SK-N-MC (cell line): ENCODE data around the gene CDNF.
A peak's percentile ranks its signal among the peaks of the same experiment; 100 is the strongest.

Experiments used
- DNase-seq: peaks from one replicate; pipeline ENCODE4 v3.0.0-alpha.2; 2011; ENCODE audit warnings: low read depth, low spot score
- H3K27ac ChIP-seq: fragments of 200-600 bp; sonication (generic); 2 replicates; pipeline ENCODE4 v1.5.1; 2016; ENCODE audit warnings: mixed run types
- H3K36me3 ChIP-seq: fragments of 200-600 bp; sonication (generic); 2 replicates; pipeline ENCODE4 v1.6.1; 2017; ENCODE audit warnings: antibody characterized with exemption, low read length, mixed read lengths; ENCODE audit not compliant: insufficient read depth
- H3K4me3 ChIP-seq: fragments of 200-600 bp; sonication (generic); 2 replicates; pipeline ENCODE4 v1.5.1; 2016
- H3K9ac ChIP-seq: fragments of 200-600 bp; sonication (generic); 2 replicates; pipeline ENCODE4 v1.8.0; 2017; ENCODE audit warnings: mixed run types, mixed read lengths; ENCODE audit not compliant: insufficient read length
- H3K9me3 ChIP-seq: fragments of 200-600 bp; sonication (generic); 2 replicates; pipeline ENCODE4 v1.6.1; 2017; ENCODE audit warnings: low read depth, mild to moderate bottlenecking, antibody characterized with exemption, low read length, moderate library complexity, mixed read lengths
- EZH2 ChIP-seq: fragments of 200-600 bp; sonication (generic); IDR thresholded peaks from one replicate; pipeline ENCODE4 v1.6.1; 2017; ENCODE audit warnings: antibody characterized with exemption
- FOXP2 ChIP-seq: optimal IDR thresholded peaks from 2 replicates; pipeline ENCODE3; 2011; ENCODE audit warnings: mild to moderate bottlenecking, moderate library complexity; ENCODE audit not compliant: insufficient read depth; ENCODE audit errors: extremely low read length, control extremely low read depth
- POLR2AphosphoS5 ChIP-seq: IDR thresholded peaks from 2 replicates; pipeline ENCODE4 v1.6.1; 2012; ENCODE audit warnings: mild to moderate bottlenecking, low read depth, low read length, borderline replicate concordance

CDNF gene

GRCh38 chr10:14837757-14838581 lies at the start of gene CDNF, which contains the start of the genes HSPA14 and MSANTD7:
Gene CDNF (minus strand): TSS chr10:14838037. CDS start chr10:14837946, 91 bp downstream.
Gene HSPA14 (plus strand): TSS chr10:14838306. CDS start chr10:14838403, 97 bp downstream.
Gene MSANTD7 (plus strand): TSS chr10:14838306. CDS start chr10:14842285, 3,979 bp downstream.
- Histone ChIP-seq H3K27ac (peak within 1 kb of the TSS; percentile 42; the same call in 1 of the 2 replicates), H3K9ac (peak within 1 kb of the TSS; percentile 85), H3K9me3 (no peaks in the 10 kb centered on the region), H3K4me3 (peak within 1 kb of the TSS; percentile 83), H3K36me3 (peaks cover 19% of the 10 kb centered on the region)
- no peak for TF ChIP-seq EZH2
- no peak for TF ChIP-seq FOXP2
- TF ChIP-seq POLR2AphosphoS5, result peak; percentile 70
- DNase-seq, result peak; percentile 82

GRCh38 chr10:14884082-14884481 lies 46.2 kb upstream of the CDNF start:
- Histone ChIP-seq H3K4me3 (no peak overlapping the region), H3K27ac (no peak overlapping the region), H3K9ac (no peak overlapping the region), H3K9me3 (no peaks in the 10 kb centered on the region), H3K36me3 (peaks cover 11% of the 10 kb centered on the region; the same call in 1 of the 2 replicates)
- DNase-seq, result no peak
- no peak for TF ChIP-seq POLR2AphosphoS5

GRCh38 chr10:14880229-14880628 lies 42.4 kb upstream of the CDNF start:
- no peak overlapping the region for H3K27ac ChIP-seq
- no peak for DNase-seq
- peaks cover 4% of the 10 kb centered on the region; the same call in 1 of the 2 replicates for H3K36me3 ChIP-seq
- H3K9me3 ChIP-seq, result no peaks in the 10 kb centered on the region
- TF ChIP-seq EZH2, result no peak
- TF ChIP-seq FOXP2, result no peak
- TF ChIP-seq POLR2AphosphoS5, result no peak
- H3K9ac ChIP-seq, result peak overlapping the region; percentile 85
- peak overlapping the region; percentile 85 for H3K4me3 ChIP-seq

DNA sequence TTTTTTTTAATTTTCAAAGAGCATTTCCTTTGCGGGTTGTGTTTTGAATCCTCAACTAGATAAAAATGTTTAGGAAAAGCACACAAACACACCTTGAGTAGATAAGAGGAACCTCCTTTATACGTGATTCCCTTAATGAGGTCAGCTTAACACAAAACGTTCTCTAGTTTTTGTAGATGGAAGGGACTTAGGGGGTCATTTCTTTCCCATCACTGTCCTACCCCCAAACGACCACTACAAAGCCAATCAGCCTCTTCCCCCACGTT lies 42.0 kb upstream of the CDNF start:
- no peak for DNase-seq
- H3K36me3 ChIP-seq, result peaks cover 3% of the 10 kb centered on the region; the same call in 1 of the 2 replicates
- H3K4me3 ChIP-seq, result peak overlapping the region; percentile 85
- peak overlapping the region; percentile 85 for H3K9ac ChIP-seq
- H3K27ac ChIP-seq, result no peak overlapping the region
- H3K9me3 ChIP-seq, result no peaks in the 10 kb centered on the region
- TF ChIP-seq POLR2AphosphoS5, result no peak
- TF ChIP-seq FOXP2, result no peak

DNA sequence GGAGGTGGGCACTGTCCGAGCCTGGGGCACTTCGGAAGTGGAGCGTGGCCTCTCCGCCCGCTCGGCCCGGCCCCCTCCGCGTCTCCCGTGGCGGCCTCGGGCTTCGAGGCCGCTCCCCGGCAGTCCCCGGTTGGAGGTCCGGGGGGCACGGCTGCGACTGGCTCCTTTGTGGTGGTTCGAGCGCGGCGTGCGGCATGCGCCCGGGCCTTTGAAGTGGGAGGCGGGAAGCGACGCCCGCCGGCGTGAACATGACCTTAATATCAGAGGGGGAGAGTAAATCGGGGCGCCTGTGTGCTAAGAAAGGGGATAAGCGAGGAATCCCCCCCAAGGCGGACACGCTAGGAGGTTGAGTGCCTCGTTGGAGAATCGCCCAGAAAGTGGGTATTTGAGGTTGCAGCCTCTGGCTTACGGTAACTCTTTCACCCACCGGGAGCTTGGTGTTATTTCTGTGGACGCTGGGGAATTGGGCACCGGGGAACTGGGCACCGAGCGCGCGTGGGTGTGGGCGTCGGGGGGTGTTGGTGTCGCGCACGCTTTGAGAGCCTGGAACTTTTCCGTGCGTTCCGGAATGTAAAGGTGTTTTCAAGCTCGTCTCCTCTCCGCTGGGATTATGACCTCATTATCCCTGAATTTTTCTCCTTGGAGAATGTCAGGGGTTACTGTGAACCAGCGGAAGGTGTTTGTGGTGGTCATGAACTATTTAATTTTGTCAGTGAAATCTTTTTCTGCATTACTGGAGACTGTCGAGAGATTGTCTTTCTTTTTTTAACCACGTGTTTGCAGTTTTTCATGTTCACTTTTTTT lies 41.5 kb upstream of the CDNF start:
- no peak for DNase-seq
- TF ChIP-seq EZH2 (no peak), POLR2AphosphoS5 (no peak), FOXP2 (no peak)

GRCh38 chr10:14878266-14879123 lies 40.7 kb upstream of the CDNF start, which contains the start of gene SUV39H2:
Gene SUV39H2 (plus strand): TSS chr10:14878866. CDS start chr10:14878889, 23 bp downstream.
- Histone ChIP-seq H3K27ac (no peak within 1 kb of the TSS), H3K9me3 (no peaks in the 10 kb centered on the region), H3K9ac (peak within 1 kb of the TSS; percentile 85), H3K4me3 (peak within 1 kb of the TSS; percentile 85), H3K36me3 (peaks cover 3% of the 10 kb centered on the region; the same call in 1 of the 2 replicates)
- TF ChIP-seq POLR2AphosphoS5 (peak; percentile 81; the same call in 1 of the 2 replicates), FOXP2 (no peak), EZH2 (no peak)
- DNase-seq, result peak; percentile 10

More for the DNA sequence above, 41.5 kb upstream of the CDNF start:
- Histone ChIP-seq H3K4me3 (peak overlapping the region; percentile 85), H3K27ac (no peak overlapping the region), H3K9me3 (no peaks in the 10 kb centered on the region), H3K9ac (peak overlapping the region; percentile 85), H3K36me3 (peaks cover 3% of the 10 kb centered on the region; the same call in 1 of the 2 replicates)

- Histone ChIP-seq H3K9me3 (no peaks in the 10 kb centered on the region), H3K9ac (no peak overlapping the region), H3K36me3 (peaks cover under 1% of the 10 kb centered on the region; the same call in 1 of the 2 replicates), H3K4me3 (no peak overlapping the region), H3K27ac (no peak overlapping the region)
- TF ChIP-seq EZH2 (no peak), FOXP2 (no peak), POLR2AphosphoS5 (no peak)
- DNase-seq, result no peak
Measured at GRCh38 chr10:14876764-14877163, 38.9 kb upstream of the CDNF start.

DNA sequence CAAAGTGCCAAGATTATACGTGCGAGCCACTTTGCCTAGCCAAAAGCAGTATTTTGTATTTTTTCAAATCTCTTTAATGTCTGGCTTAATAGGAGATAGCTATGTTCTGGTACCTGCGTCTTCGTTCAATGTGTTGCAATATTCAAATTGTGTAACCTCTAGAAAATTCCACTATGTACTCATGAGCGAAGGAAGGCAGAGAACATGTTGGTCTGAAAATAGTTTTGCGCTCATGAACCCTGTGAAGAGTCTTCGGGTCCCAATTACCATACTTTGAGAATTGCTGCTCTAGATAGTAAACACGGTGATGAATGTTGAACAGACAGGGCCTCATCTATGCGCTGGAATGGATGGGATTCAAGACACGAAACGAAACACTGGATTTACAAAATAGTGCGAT lies 38.1 kb upstream of the CDNF start:
- Histone ChIP-seq H3K9ac (no peak overlapping the region), H3K4me3 (no peak overlapping the region), H3K9me3 (no peaks in the 10 kb centered on the region), H3K36me3 (0 out of 2 replicates have a peak, but pooled peaks cover 5% of the 10 kb centered on the region), H3K27ac (no peak overlapping the region)
- no peak for TF ChIP-seq FOXP2
- no peak for TF ChIP-seq POLR2AphosphoS5
- TF ChIP-seq EZH2, result no peak
- no peak for DNase-seq
